IMR-90 (cell line): ENCODE results near the gene DIP2C. TPM values are rescaled to one million over a fixed set of nuclear protein-coding genes. Genes with fewer than 3 reads are reported as not detected.
A peak's percentile ranks its signal among the peaks of the same experiment; 100 is the strongest.

Source experiments
- ATAC-seq: fragments of 200-7000 bp; cut with Tn5 transposase; 2 replicates; pipeline ENCODE4 v1.9.1; 2020; ENCODE audit warnings: low read depth, mild to moderate bottlenecking, moderate library complexity
- BruUV-seq: library from RNA; stranded (reverse); fragments of 400-500 nt; replicated peaks from 2 replicates; lab custom pipeline; 2021; lab: Mats Ljungman, UMichigan
- CTCF ChIA-PET: fragments of 300-600 bp; formaldehyde crosslinking; extraction: SDS; loops from one replicate; lab custom pipeline; 2021; ENCODE audit warnings: antibody characterized with exemption; lab: Yijun Ruan, JAX
- POLR2A ChIA-PET: fragments of 300-600 bp; sonication (Branson Sonifier 250); formaldehyde crosslinking; loops from one replicate; lab custom pipeline; 2022; ENCODE audit warnings: antibody characterized with exemption; ENCODE audit not compliant: unreplicated experiment; lab: Charles Lee
- DNase-seq: peaks from one replicate; pipeline ENCODE4 v3.0.0; 2013
- H2AFZ ChIP-seq: replicated peaks from 2 replicates; pipeline ENCODE3; 2013; ENCODE audit warnings: low read length, mild to moderate bottlenecking; ENCODE audit not compliant: poor library complexity
- H2AK5ac ChIP-seq: 2 replicates; pipeline ENCODE4 v1.6.1; 2013; ENCODE audit warnings: low read depth, low read length, inconsistent platforms
- H2AK9ac ChIP-seq: replicated peaks from 2 replicates; pipeline ENCODE3; 2013; ENCODE audit warnings: mild to moderate bottlenecking, low read depth, low read length, moderate library complexity; ENCODE audit not compliant: poor library complexity
- H2BK120ac ChIP-seq: 2 replicates; pipeline ENCODE4 v1.6.1; 2013; ENCODE audit warnings: low read depth, low read length, inconsistent platforms
- H2BK15ac ChIP-seq: 3 replicates; pipeline ENCODE4 v1.6.1; 2013; ENCODE audit warnings: low read depth, low read length, inconsistent platforms
- H2BK20ac ChIP-seq: 2 replicates; pipeline ENCODE4 v1.6.1; 2013; ENCODE audit warnings: low read depth, mild to moderate bottlenecking, inconsistent platforms, low read length, moderate library complexity
- H2BK5ac ChIP-seq: 2 replicates; pipeline ENCODE4 v1.6.1; 2013; ENCODE audit warnings: mild to moderate bottlenecking, low read depth, low read length, inconsistent platforms; ENCODE audit not compliant: poor library complexity, severe bottlenecking
- H3K14ac ChIP-seq: replicated peaks from 2 replicates; pipeline ENCODE4 v1.6.1; 2013; ENCODE audit warnings: low read depth, low read length, inconsistent platforms
- H3K18ac ChIP-seq: 2 replicates; pipeline ENCODE4 v1.6.1; 2013; ENCODE audit warnings: low read depth, low read length, control low read depth
- H3K23ac ChIP-seq: 2 replicates; pipeline ENCODE4 v1.6.1; 2013; ENCODE audit warnings: low read depth, low read length, inconsistent platforms
- H3K27ac ChIP-seq: 2 replicates; pipeline ENCODE4 v1.5.1; 2013; ENCODE audit warnings: mild to moderate bottlenecking, control low read depth, low read length; ENCODE audit not compliant: insufficient read depth
- H3K27me3 ChIP-seq: 2 replicates; pipeline ENCODE4 v1.6.1; 2013; ENCODE audit warnings: low read length; ENCODE audit not compliant: control insufficient read depth, insufficient read depth
- H3K36me3 ChIP-seq: 2 replicates; pipeline ENCODE4 v1.6.1; 2013; ENCODE audit warnings: low read length, mixed read lengths; ENCODE audit not compliant: control insufficient read depth, insufficient read depth
- H3K4ac ChIP-seq: 2 replicates; pipeline ENCODE4 v1.6.1; 2013; ENCODE audit warnings: low read depth, low read length, inconsistent platforms
- H3K4me1 ChIP-seq: 2 replicates; pipeline ENCODE4 v1.6.1; 2013; ENCODE audit warnings: low read length, mixed read lengths; ENCODE audit not compliant: control insufficient read depth, insufficient read depth
- H3K4me2 ChIP-seq: 2 replicates; pipeline ENCODE4 v1.6.1; 2013; ENCODE audit warnings: low read depth, mild to moderate bottlenecking, control low read depth, low read length, moderate library complexity
- H3K4me3 ChIP-seq: 2 replicates; pipeline ENCODE4 v1.5.1; 2013; ENCODE audit warnings: low read depth, mild to moderate bottlenecking, control low read depth, low read length, moderate library complexity; ENCODE audit not compliant: insufficient read depth
- H3K56ac ChIP-seq: 2 replicates; pipeline ENCODE4 v1.6.1; 2013; ENCODE audit warnings: low read length, inconsistent platforms; ENCODE audit not compliant: insufficient read depth; ENCODE audit errors: extremely low read depth
- H3K79me1 ChIP-seq, 2 experiments: 2 replicates each; pipeline ENCODE4 v1.6.1; 2013; ENCODE audit warnings: low read length in 2 of 2, inconsistent platforms in 1 of 2, low read depth in 1 of 2
- H3K9ac ChIP-seq: 2 replicates; pipeline ENCODE4 v1.6.1; 2013; ENCODE audit warnings: low read depth, low read length, control low read depth
- H3K9me1 ChIP-seq: 2 replicates; pipeline ENCODE4 v1.6.1; 2013; ENCODE audit warnings: low read length, inconsistent platforms; ENCODE audit not compliant: insufficient read depth
- H3K9me3 ChIP-seq: 2 replicates; pipeline ENCODE4 v1.6.1; 2013; ENCODE audit warnings: low read length; ENCODE audit not compliant: control insufficient read depth, insufficient read depth
- H4K20me1 ChIP-seq: 2 replicates; pipeline ENCODE4 v1.6.1; 2013; ENCODE audit warnings: low read length, inconsistent platforms; ENCODE audit not compliant: insufficient read depth
- H4K5ac ChIP-seq: 2 replicates; pipeline ENCODE4 v1.6.1; 2013; ENCODE audit warnings: mild to moderate bottlenecking, low read depth, low read length, control low read depth
- H4K8ac ChIP-seq, 2 experiments: 2 replicates each; pipeline ENCODE4 v1.6.1; 2013; ENCODE audit warnings: low read depth in 2 of 2, low read length in 2 of 2, control low read depth in 1 of 2, inconsistent platforms in 1 of 2
- H4K91ac ChIP-seq: 2 replicates; pipeline ENCODE4 v1.6.1; 2013; ENCODE audit warnings: low read depth, low read length, inconsistent platforms; ENCODE audit not compliant: insufficient read depth
- BHLHE40 ChIP-seq: fragments of 150-350 bp; IDR thresholded peaks from 2 replicates; pipeline ENCODE4 v1.6.1; 2016; ENCODE audit warnings: mild to moderate bottlenecking, low read depth, low read length
- CHD1 ChIP-seq: IDR thresholded peaks from 2 replicates; pipeline ENCODE4 v1.6.1; 2012; ENCODE audit warnings: low read depth, low read length, improper control_type of control experiment
- CTCF ChIP-seq: conservative IDR thresholded peaks from 2 replicates; pipeline ENCODE4 v1.5.1; 2012; ENCODE audit warnings: mild to moderate bottlenecking, low read depth, low read length, improper control_type of control experiment
- FOS ChIP-seq: fragments of 150-350 bp; IDR thresholded peaks from 2 replicates; pipeline ENCODE4 v1.6.1; 2016; ENCODE audit warnings: low read depth, low read length
- MAFK ChIP-seq: IDR thresholded peaks from 2 replicates; pipeline ENCODE4 v1.6.1; 2012; ENCODE audit warnings: low read depth, low read length, improper control_type of control experiment
- POLR2A ChIP-seq: IDR thresholded peaks from 2 replicates; pipeline ENCODE4 v1.6.1; 2012; ENCODE audit warnings: mild to moderate bottlenecking, low read depth, low read length
- RFX5 ChIP-seq: IDR thresholded peaks from 2 replicates; pipeline ENCODE4 v1.8.0; 2012; ENCODE audit warnings: low read depth, mild to moderate bottlenecking, low read length, moderate library complexity
- WGBS, 2 experiments: methylation state at CpG; one replicate each; pipeline versions ENCODE4 v1.1.5 to v1.1.7; 2013; ENCODE audit warnings: missing lambda C conversion rate in 2 of 2; ENCODE audit not compliant: insufficient read length in 1 of 2; ENCODE audit errors: extremely low coverage in 2 of 2; 5-methylcytosine and 5-hydroxymethylcytosine counted together
- dilution Hi-C: fragments of 300-500 bp; cut with HindIII; formaldehyde crosslinking; loops from one replicate; pipeline ENCODE4 v1.14.3; 2018; ENCODE audit warnings: low sequenced_read_pairs; ENCODE audit not compliant: unreplicated experiment
- in situ Hi-C: fragments of 300-500 bp; cut with MboI; formaldehyde crosslinking; loops from 3 replicates; pipeline ENCODE4 v1.14.3; 2019; ENCODE audit warnings: low sequenced_read_pairs, inconsistent platforms, mixed read lengths
- intact Hi-C: fragments of 100-400 bp; cut with micrococcal nuclease; formaldehyde crosslinking; loops from 2 replicates; pipeline ENCODE4 v1.10.0; 2022
- polyA plus RNA-seq, 3 experiments: library from polyadenylated mRNA; depleted of rRNA; stranded (reverse); fragments of >200 nt; gene quantifications; 2 replicates each; pipeline ENCODE4 v1.2.3, GENCODE V29; 2012; ENCODE audit warnings: low replicate concordance in 1 of 3
- total RNA-seq: library from RNA; depleted of rRNA; stranded (reverse); fragments of >200 nt; gene quantifications from 2 replicates; pipeline ENCODE4 v1.2.3, GENCODE V29; 2012
- TF ChIP-seq, protein P1 (sequence below): fragments of 150-350 bp; IDR thresholded peaks from 2 replicates; pipeline ENCODE4 v1.6.1; 2016; ENCODE audit warnings: low read depth, mild to moderate bottlenecking, low read length, moderate library complexity, borderline replicate concordance

The DIP2C gene
- total and polyA plus RNA-seq, 2 of the 4 experiments (the other 2 are of a cell fraction): 8.6 to 17.3 TPM

- H2BK5ac ChIP-seq: no peak overlapping the region
- ATAC-seq (no peak), DNase-seq (no peak)
- no TSS peak for BruUV-seq
- H3K9ac ChIP-seq: no peak overlapping the region
- CTCF ChIA-PET: no interaction called here
- H4K5ac ChIP-seq: no peak overlapping the region
- TF ChIP-seq FOS (no peak), POLR2A (no peak), BHLHE40 (no peak), MAFK (no peak), RFX5 (no peak), CHD1 (no peak), CTCF (no peak)
- TF ChIP-seq, protein P1, sequence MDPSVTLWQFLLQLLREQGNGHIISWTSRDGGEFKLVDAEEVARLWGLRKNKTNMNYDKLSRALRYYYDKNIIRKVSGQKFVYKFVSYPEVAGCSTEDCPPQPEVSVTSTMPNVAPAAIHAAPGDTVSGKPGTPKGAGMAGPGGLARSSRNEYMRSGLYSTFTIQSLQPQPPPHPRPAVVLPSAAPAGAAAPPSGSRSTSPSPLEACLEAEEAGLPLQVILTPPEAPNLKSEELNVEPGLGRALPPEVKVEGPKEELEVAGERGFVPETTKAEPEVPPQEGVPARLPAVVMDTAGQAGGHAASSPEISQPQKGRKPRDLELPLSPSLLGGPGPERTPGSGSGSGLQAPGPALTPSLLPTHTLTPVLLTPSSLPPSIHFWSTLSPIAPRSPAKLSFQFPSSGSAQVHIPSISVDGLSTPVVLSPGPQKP: no peak
- H2BK120ac ChIP-seq: no peak overlapping the region
- POLR2A ChIA-PET: no interaction called here
- no peak overlapping the region for H2AFZ ChIP-seq
- dilution Hi-C loops: no loop called here
- H3K4me2 ChIP-seq: no peak overlapping the region
- no peak overlapping the region for H3K4ac ChIP-seq
- H3K18ac ChIP-seq: no peak overlapping the region
- H3K4me3 ChIP-seq: no peak overlapping the region
- no peak overlapping the region for H2AK9ac ChIP-seq
- H3K56ac ChIP-seq: no peak overlapping the region
- H3K9me3 ChIP-seq: no peaks in the 10 kb centered on the region
- no peak overlapping the region for H3K27ac ChIP-seq
- no peak overlapping the region for H4K8ac ChIP-seq
- no peaks in the 10 kb centered on the region for H3K27me3 ChIP-seq
- peaks cover 30 to 56% of the 10 kb centered on the region in 2 experiments for H3K79me1 ChIP-seq
- H3K23ac ChIP-seq: no peak overlapping the region
- no peak overlapping the region for H4K91ac ChIP-seq
- H3K36me3 ChIP-seq: no peaks in the 10 kb centered on the region
- H2BK15ac ChIP-seq: no peak overlapping the region
- H4K20me1 ChIP-seq: peaks cover 32% of the 10 kb centered on the region
- intact Hi-C loops: no loop called here
- H2AK5ac ChIP-seq: peak overlapping the region; percentile 4; the same call in 1 of the 2 replicates
- WGBS, 2 experiments: 81% methylated on average over 12 of the region's 21 CpGs; no CpG with 5 or more reads in 1 of the 2 experiments
- H3K4me1 ChIP-seq: peaks cover 5% of the 10 kb centered on the region
- peaks cover 29% of the 10 kb centered on the region for H3K9me1 ChIP-seq
- in situ Hi-C loops: no loop called here
- H2BK20ac ChIP-seq: no peak overlapping the region
- no peak overlapping the region for H3K14ac ChIP-seq
Measured at GRCh38 chr10:458421-458851, 231.0 kb downstream of the DIP2C start.
